Right atrium auricular region (tissue), 2 donors: ENCODE data around the gene CHRNG. TPM values are rescaled to one million over a fixed set of nuclear protein-coding genes. Genes with fewer than 3 reads are reported as not detected.

Source experiments
- DNase-seq: peaks from one replicate; pipeline ENCODE4 v3.0.0-alpha.2; 2019; ENCODE audit warnings: low spot score
- H3K27ac ChIP-seq, 2 donors: fragments of 200-600 bp; sonication (generic); 1 replicate in 1 of 2; 2 replicates in 1 of 2; pipeline ENCODE4 v1.5.1; 2016 to 2019
- H3K27me3 ChIP-seq, 2 donors: fragments of 200-600 bp; sonication (generic); one replicate each; pipeline versions ENCODE4 v1.5.1 to v1.6.0; 2017 to 2019
- H3K36me3 ChIP-seq: fragments of 200-600 bp; sonication (generic); one replicate; pipeline ENCODE4 v1.5.1; 2016
- H3K4me1 ChIP-seq, 2 donors: fragments of 200-600 bp; sonication (generic); one replicate each; pipeline versions ENCODE4 v1.5.1 to v1.6.0; 2017 to 2019
- H3K4me3 ChIP-seq, 2 donors: fragments of 200-600 bp; sonication (generic); 1 replicate in 1 of 2; 2 replicates in 1 of 2; pipeline ENCODE4 v1.5.1; 2017 to 2019; ENCODE audit warnings: mild to moderate bottlenecking in 1 of 2, moderate library complexity in 1 of 2
- H3K9me3 ChIP-seq, 2 donors: fragments of 200-600 bp; sonication (generic); one replicate each; pipeline ENCODE4 v1.5.1; 2019
- total RNA-seq, 2 donors: library from RNA; depleted of rRNA; stranded (reverse); fragments of >200 nt; gene quantifications; one replicate each; pipeline ENCODE4 v1.1.0, GENCODE V29; 2016
- TF ChIP-seq, protein P1 (sequence below), 2 donors: fragments of 200-600 bp; sonication (generic); IDR thresholded peaks; one replicate each; pipeline ENCODE4 v1.5.1; 2019; ENCODE audit warnings: antibody characterized with exemption in 2 of 2

CHRNG gene, protein sequence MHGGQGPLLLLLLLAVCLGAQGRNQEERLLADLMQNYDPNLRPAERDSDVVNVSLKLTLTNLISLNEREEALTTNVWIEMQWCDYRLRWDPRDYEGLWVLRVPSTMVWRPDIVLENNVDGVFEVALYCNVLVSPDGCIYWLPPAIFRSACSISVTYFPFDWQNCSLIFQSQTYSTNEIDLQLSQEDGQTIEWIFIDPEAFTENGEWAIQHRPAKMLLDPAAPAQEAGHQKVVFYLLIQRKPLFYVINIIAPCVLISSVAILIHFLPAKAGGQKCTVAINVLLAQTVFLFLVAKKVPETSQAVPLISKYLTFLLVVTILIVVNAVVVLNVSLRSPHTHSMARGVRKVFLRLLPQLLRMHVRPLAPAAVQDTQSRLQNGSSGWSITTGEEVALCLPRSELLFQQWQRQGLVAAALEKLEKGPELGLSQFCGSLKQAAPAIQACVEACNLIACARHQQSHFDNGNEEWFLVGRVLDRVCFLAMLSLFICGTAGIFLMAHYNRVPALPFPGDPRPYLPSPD
- total RNA-seq = not detected

DNA sequence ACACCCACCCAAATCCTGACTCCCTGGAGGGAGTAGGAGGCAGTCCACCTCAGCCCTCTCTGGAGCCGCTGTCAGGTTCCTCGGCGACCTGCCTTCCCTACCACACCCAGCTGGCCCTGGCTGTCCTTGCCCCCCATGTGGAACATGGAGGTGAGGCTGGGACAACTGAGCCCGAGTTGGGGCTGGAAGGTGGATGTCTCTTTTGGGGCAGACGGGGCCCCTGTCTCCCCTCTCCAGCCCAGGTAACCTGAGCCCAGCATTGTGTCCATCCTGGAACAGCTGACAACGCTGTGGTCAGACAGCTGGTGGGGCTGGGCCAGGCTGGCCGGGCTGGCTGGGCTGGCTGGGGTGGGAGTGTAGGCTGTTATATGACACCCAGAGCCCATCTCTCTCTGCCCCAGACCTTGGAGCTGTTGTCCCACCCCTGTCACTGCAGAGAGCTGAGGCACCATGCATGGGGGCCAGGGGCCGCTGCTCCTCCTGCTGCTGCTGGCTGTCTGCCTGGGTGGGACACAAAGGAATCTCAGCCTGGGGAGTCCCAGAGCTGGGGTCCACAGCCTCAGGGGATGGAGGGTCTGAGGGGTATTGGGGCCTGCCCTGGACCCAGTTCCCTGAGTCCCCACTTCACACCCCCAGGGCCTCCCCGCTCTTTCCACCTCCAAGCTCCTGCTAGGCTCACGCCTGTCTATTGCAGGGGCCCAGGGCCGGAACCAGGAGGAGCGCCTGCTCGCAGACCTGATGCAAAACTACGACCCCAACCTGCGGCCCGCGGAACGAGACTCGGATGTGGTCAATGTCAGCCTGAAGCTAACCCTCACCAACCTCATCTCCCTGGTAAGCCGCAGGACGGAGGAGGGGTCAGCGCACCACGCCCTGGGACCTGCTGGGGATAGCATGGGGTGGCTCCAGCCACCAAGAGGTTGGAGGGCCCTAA lies at the start of gene CHRNG:
Gene CHRNG, plus strand, starts transcription at position 395 of the 934 bp plus-strand sequence. Its CDS starts 56 bp downstream, at position 451.
- no peak for DNase-seq
- Histone ChIP-seq H3K27ac (no peak within 1 kb of the TSS), H3K36me3 (no peaks in the 10 kb centered on the region), H3K4me1 (peaks cover 0 to 8% of the 10 kb centered on the region in 2 donors), H3K27me3 (no peaks in the 10 kb centered on the region), H3K9me3 (peaks cover 0 to 12% of the 10 kb centered on the region in 2 donors), H3K4me3 (no peak within 1 kb of the TSS)
- TF ChIP-seq, protein P1, sequence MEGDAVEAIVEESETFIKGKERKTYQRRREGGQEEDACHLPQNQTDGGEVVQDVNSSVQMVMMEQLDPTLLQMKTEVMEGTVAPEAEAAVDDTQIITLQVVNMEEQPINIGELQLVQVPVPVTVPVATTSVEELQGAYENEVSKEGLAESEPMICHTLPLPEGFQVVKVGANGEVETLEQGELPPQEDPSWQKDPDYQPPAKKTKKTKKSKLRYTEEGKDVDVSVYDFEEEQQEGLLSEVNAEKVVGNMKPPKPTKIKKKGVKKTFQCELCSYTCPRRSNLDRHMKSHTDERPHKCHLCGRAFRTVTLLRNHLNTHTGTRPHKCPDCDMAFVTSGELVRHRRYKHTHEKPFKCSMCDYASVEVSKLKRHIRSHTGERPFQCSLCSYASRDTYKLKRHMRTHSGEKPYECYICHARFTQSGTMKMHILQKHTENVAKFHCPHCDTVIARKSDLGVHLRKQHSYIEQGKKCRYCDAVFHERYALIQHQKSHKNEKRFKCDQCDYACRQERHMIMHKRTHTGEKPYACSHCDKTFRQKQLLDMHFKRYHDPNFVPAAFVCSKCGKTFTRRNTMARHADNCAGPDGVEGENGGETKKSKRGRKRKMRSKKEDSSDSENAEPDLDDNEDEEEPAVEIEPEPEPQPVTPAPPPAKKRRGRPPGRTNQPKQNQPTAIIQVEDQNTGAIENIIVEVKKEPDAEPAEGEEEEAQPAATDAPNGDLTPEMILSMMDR (IDR thresholded peaks at IDR 0.05) = no peak

DNA sequence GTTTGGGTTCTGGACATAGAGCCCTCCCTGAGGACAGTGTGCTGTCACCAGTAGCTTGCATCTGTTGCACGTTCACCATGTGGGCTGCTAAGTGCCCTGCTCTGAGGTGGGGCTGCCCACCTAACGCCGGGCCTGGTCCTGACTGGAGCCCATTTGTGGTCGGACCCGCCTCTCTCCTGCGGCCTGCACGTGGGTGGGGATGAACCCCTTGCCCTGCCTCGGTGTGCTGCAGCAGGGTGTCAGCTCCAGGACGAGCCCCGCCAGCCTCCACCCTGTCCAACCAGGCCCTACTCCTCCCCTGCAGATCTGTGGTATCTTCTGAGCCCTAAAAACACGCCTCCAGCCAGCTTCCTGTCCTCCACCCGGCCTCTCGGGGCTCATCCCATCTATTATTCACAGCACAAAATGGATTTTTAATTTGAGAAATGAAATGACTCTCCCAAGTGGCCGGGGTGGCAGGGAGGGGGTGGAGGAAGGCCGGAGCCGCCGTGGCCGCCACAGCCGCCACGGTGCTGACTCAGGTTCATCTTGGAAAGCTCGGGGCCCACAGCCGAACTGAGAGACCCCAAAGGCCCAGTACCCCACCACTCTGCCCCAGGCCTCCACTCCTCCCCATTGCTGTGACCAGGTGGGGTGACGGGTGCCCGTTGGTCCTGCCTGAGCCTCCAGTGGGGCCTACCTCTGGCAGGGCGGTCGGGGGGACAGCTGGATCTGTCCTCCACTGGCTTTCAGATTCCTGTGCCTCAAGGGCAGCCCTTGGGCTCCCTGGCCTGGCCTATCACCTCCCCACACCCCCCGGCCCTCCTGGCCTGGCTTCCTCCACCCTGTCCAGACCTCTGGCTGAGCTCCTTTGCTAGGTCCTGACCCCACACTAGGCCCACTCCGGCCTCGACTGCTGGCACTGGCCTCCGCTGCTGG lies 49.0 kb upstream of the CHRNG start:
- DNase-seq = no peak
- H3K27me3 ChIP-seq = peaks cover 4 to 8% of the 10 kb centered on the region in 2 donors

DNA sequence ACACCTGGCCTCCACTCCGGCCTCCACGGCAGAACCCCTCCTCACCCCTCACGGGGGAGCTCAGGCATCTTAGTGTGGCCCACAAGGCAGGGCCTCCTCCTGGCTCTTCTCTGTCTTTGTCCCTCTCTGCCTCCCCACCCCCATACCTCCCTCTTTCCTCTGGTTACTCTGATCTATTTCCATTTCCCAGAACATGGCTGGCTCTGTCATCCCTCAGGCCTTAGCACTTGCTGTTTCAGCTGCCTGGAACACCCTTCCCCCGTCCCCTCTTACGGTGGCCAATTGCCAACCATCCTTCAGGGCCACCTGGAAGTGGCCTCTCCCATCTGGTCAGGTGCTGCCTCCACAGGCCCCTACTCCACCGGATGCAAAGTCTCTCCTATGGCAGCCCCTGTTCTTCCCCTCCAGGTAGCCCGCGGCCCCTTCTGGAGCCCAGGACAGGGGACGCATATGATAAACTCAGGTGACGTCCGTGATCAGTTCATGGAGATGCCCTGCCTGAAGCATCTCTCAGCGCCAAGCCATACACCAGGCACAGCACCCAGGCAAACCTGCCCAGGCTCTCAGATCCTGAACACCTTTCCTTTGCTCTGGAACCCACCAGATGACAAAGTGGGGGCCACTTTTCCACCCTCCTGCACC lies 48.2 kb upstream of the CHRNG start:
- DNase-seq = no peak
- no peak overlapping the region for H3K4me3 ChIP-seq
- peaks cover 0 to 7% of the 10 kb centered on the region in 2 donors for H3K27me3 ChIP-seq
- peaks cover 0 to 10% of the 10 kb centered on the region in 2 donors for H3K4me1 ChIP-seq
- no peaks in the 10 kb centered on the region for H3K36me3 ChIP-seq
- H3K27ac ChIP-seq = no peak overlapping the region
- no peaks in the 10 kb centered on the region for H3K9me3 ChIP-seq
- TF ChIP-seq, protein P1 (IDR thresholded peaks at IDR 0.05) = no peak

More for the DNA sequence above, 49.0 kb upstream of the CHRNG start:
- no peaks in the 10 kb centered on the region for H3K36me3 ChIP-seq
- H3K27ac ChIP-seq = no peak overlapping the region
- no peaks in the 10 kb centered on the region for H3K9me3 ChIP-seq
- TF ChIP-seq, protein P1 (IDR thresholded peaks at IDR 0.05) = no peak
- peaks cover 0 to 16% of the 10 kb centered on the region in 2 donors for H3K4me1 ChIP-seq
- H3K4me3 ChIP-seq = no peak overlapping the region

DNA sequence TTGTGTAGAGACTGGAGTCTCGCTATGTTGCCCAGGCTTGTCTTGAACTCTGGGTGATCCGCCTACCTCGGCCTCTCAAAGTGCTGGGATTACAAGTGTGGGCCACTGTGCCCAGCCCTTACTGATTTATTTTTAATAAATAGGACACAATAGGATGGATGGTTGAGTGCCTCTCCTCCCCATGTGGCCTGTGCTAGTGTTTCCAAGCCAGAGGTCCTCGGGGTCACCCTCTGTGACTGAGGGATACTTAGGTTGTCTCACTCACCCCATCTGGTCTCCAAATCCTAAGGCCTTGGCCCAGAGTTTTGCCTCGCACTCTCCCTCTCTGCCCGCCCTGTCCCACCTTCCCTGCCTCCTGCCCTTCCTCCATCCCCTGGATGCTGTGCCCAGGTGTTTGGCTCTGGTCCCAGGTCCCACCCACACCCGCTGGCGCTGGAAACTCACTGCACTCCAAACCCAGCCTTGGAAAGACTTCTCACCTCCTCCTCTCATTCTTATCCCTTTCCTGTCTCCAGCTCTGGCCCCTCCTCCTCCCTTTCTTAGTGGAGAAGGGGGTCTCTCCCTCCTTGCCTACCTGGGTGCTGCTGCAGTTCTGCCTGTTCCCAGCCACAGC lies 47.1 kb upstream of the CHRNG start:
- Histone ChIP-seq H3K27ac (no peak overlapping the region), H3K27me3 (no peaks in the 10 kb centered on the region), H3K4me3 (no peak overlapping the region), H3K9me3 (no peaks in the 10 kb centered on the region), H3K4me1 (peaks cover 0 to under 1% of the 10 kb centered on the region in 2 donors), H3K36me3 (no peaks in the 10 kb centered on the region)
- no peak for DNase-seq
- TF ChIP-seq, protein P1 (IDR thresholded peaks at IDR 0.05) = no peak
